K562 (cell line): ENCODE data around the gene FOSL2. TPM values are rescaled to one million over a fixed set of nuclear protein-coding genes. Genes with fewer than 3 reads are reported as not detected.

Experiments
- ATAC-seq: fragments of 200-7000 bp; cut with Tn5 transposase; 3 replicates; pipeline ENCODE4 v1.9.1; 2020; ENCODE audit warnings: moderate library complexity
- BruUV-seq: library from RNA; stranded (reverse); fragments of 400-500 nt; replicated peaks from 2 replicates; lab custom pipeline; 2021; lab: Mats Ljungman, UMichigan
- CTCF ChIA-PET: fragments of 300-600 bp; formaldehyde crosslinking; extraction: SDS; loops from one replicate; lab custom pipeline; 2021; ENCODE audit warnings: low intra/inter-chr PET ratio; lab: Yijun Ruan, JAX
- POLR2A ChIA-PET: fragments of 300-600, 350-650 bp; sonication (Branson Sonifier 250); formaldehyde crosslinking; extraction: SDS; loops from one replicate; lab custom pipeline; 2021; ENCODE audit warnings: antibody characterized with exemption, inconsistent platforms; lab: Yijun Ruan, JAX
- DNase-seq, 4 experiments: peaks; one replicate each; pipeline versions ENCODE4 v3.0.0 to v3.0.0-alpha.2; 2011 to 2018; ENCODE audit warnings: low spot score in 3 of 4, mixed read lengths in 3 of 4; ENCODE audit errors: extremely low read depth in 1 of 4
- FAIRE-seq: peaks from 2 replicates; lab custom pipeline; 2011; peaks lifted over from hg19 to GRCh38; lab: Jason Lieb, UNC
- H2AFZ ChIP-seq: 2 replicates; pipeline ENCODE4 v1.6.0; 2011; ENCODE audit warnings: low read depth, low read length, control low read depth, inconsistent platforms
- H3K27ac ChIP-seq: fragments of 200-600 bp; 3 replicates; pipeline ENCODE4 v1.8.0; 2011; ENCODE audit warnings: low read depth, mild to moderate bottlenecking, control low read depth, inconsistent platforms, low read length, moderate library complexity, mixed read lengths; ENCODE audit errors: extremely low read depth
- H3K27me3 ChIP-seq, 2 experiments: fragments of 300-600 bp in 1 of 2; 2 replicates in 1 of 2; 3 replicates in 1 of 2; pipeline versions ENCODE4 v1.6.0 to v1.8.0; 2011; ENCODE audit warnings: inconsistent platforms in 2 of 2, low read length in 2 of 2, mild to moderate bottlenecking in 1 of 2, mixed read lengths in 1 of 2, moderate library complexity in 1 of 2; ENCODE audit not compliant: control insufficient read depth in 2 of 2, insufficient read depth in 2 of 2
- H3K36me3 ChIP-seq: fragments of 300-600 bp; 3 replicates; pipeline ENCODE4 v1.8.0; 2011; ENCODE audit warnings: mild to moderate bottlenecking, low read length, inconsistent platforms; ENCODE audit not compliant: control insufficient read depth, insufficient read depth
- H3K4me1 ChIP-seq, 2 experiments: fragments of 200-600 bp in 1 of 2; replicated peaks in 1 of 2; 2 replicates in 1 of 2; 3 replicates in 1 of 2; pipeline versions ENCODE4 v1.5.1 to v1.8.0; 2011; ENCODE audit warnings: inconsistent platforms in 2 of 2, low read length in 2 of 2, mild to moderate bottlenecking in 1 of 2, mixed read lengths in 1 of 2, moderate library complexity in 1 of 2; ENCODE audit not compliant: control insufficient read depth in 2 of 2, insufficient read depth in 2 of 2
- H3K4me2 ChIP-seq: 2 replicates; pipeline ENCODE4 v1.6.1; 2011; ENCODE audit warnings: low read length, control low read depth, inconsistent platforms, mixed read lengths; ENCODE audit not compliant: insufficient read depth
- H3K4me3 ChIP-seq: fragments of 200-600 bp; sonication (generic), shearing (Covaris generic); 2 replicates; pipeline ENCODE4 v1.5.1; 2016; ENCODE audit warnings: control low read depth, inconsistent platforms
- H3K79me2 ChIP-seq: fragments of 200-600 bp; 3 replicates; pipeline ENCODE4 v1.8.0; 2011; ENCODE audit warnings: low read length, inconsistent platforms; ENCODE audit not compliant: control insufficient read depth, insufficient read depth
- H3K9ac ChIP-seq, 2 experiments: 2 replicates each; pipeline versions ENCODE4 v1.6.0 to v1.6.1; 2011; ENCODE audit warnings: low read depth in 2 of 2, low read length in 2 of 2, control low read depth in 1 of 2, inconsistent platforms in 1 of 2, mild to moderate bottlenecking in 1 of 2, mixed read lengths in 1 of 2; ENCODE audit not compliant: insufficient read depth in 1 of 2
- H3K9me1 ChIP-seq: one replicate; pipeline ENCODE4 v1.6.0; 2011; ENCODE audit warnings: inconsistent platforms, mild to moderate bottlenecking, low read length, moderate library complexity; ENCODE audit not compliant: control insufficient read depth, insufficient read depth
- H3K9me3 ChIP-seq: replicated peaks from 2 replicates; pipeline ENCODE4 v1.5.1; 2011; ENCODE audit warnings: low read depth, low read length, inconsistent platforms; ENCODE audit not compliant: control insufficient read depth, insufficient read depth
- H4K20me1 ChIP-seq: replicated peaks from 2 replicates; pipeline ENCODE4 v1.6.1; 2011; ENCODE audit warnings: low read length, inconsistent platforms, mixed read lengths; ENCODE audit not compliant: control insufficient read depth, insufficient read depth
- MYC ChIP-seq, 2 experiments: fragments of 250-450 bp in 1 of 2; sonication (Bioruptor Pico) in 1 of 2; IDR thresholded peaks; 2 replicates each; pipeline versions ENCODE4 v1.5.1 to v1.6.1; 2012 to 2021; ENCODE audit warnings: low read depth in 2 of 2, borderline replicate concordance in 1 of 2, improper control_type of control experiment in 1 of 2, low read length in 1 of 2, mild to moderate bottlenecking in 1 of 2, moderate library complexity in 1 of 2
- POLR3A ChIP-seq: IDR thresholded peaks from 2 replicates; pipeline ENCODE4 v1.6.1; 2011; ENCODE audit warnings: borderline replicate concordance, mild to moderate bottlenecking, moderate library complexity; ENCODE audit not compliant: insufficient read length, insufficient read depth; ENCODE audit errors: extremely low read depth
- SP1 ChIP-seq: sonication (generic); formaldehyde crosslinking; IDR thresholded peaks from 2 replicates; pipeline ENCODE4 v1.8.1; 2022; ENCODE audit warnings: mild to moderate bottlenecking, missing genetic modification reagents
- SREBF1 ChIP-seq: fragments of 150-350 bp; IDR thresholded peaks from 2 replicates; pipeline ENCODE4 v1.6.1; 2014; ENCODE audit warnings: antibody characterized with exemption, low read depth, low read length, borderline replicate concordance
- WGBS: fragments of 100-300 bp; shearing (Covaris generic); methylation state at CpG from one replicate; pipeline ENCODE4 v1.1.6; 2016; ENCODE audit warnings: low coverage, mixed read lengths; ENCODE audit not compliant: insufficient coverage; ENCODE audit errors: missing lambda C conversion rate; 5-methylcytosine and 5-hydroxymethylcytosine counted together
- in situ Hi-C: fragments of 300-500 bp; cut with MboI; formaldehyde crosslinking; loops from 4 replicates; pipeline ENCODE4 v1.15.0; 2018; ENCODE audit warnings: inconsistent platforms, mixed read lengths
- intact Hi-C: fragments of 100-400 bp; cut with micrococcal nuclease; formaldehyde crosslinking; loops from 2 replicates; pipeline ENCODE4 v1.14.2; 2022
- polyA plus RNA-seq, 8 experiments: library from polyadenylated mRNA; depleted of rRNA in 4 of 8; stranded (reverse) in 5 of 8; unstranded in 3 of 8; fragments of >200 nt; fragmentation: Nextera tagmentation in 2 of 8; fragmentation: Illumina TruSeq in 1 of 8; extraction: Ambion mirVana in 2 of 8; extraction: Trizol in 1 of 8; gene quantifications; 2 replicates each; pipeline versions ENCODE4 v1.2.1 to v1.2.3, GENCODE V29; 2011 to 2014; ENCODE audit warnings: inconsistent platforms in 1 of 8, missing spikeins in 1 of 8
- total RNA-seq, 7 experiments: library from RNA; depleted of rRNA in 6 of 7; stranded (reverse); fragments of >200 nt in 6 of 7; fragmentation: Illumina TruSeq in 2 of 7; extraction: Trizol in 2 of 7; gene quantifications; 2 replicates each; pipeline versions ENCODE4 v1.2.1 to v1.2.3, GENCODE V29; 2011 to 2021; ENCODE audit warnings: low replicate concordance in 1 of 7
- TF ChIP-seq, protein P1 (sequence below): fragments of 250-450 bp; sonication (Bioruptor Pico); IDR thresholded peaks from 2 replicates; pipeline ENCODE4 v1.4.0; 2020; ENCODE audit warnings: mild to moderate bottlenecking, moderate library complexity, borderline replicate concordance
- TF ChIP-seq, protein P2 (sequence below), 2 experiments: fragments of 450-650 bp; IDR thresholded peaks; 2 replicates each; pipeline ENCODE4 v1.6.1; 2016; ENCODE audit warnings: mild to moderate bottlenecking in 2 of 2, borderline replicate concordance in 1 of 2, low read depth in 1 of 2, moderate library complexity in 1 of 2

FOSL2 gene
- total and polyA plus RNA-seq, 9 of the 15 experiments (the other 6 are each of a cell fraction or from before 2014, with no cell fraction given): 0.04 to 2.9 (median 0.80) TPM

DNA sequence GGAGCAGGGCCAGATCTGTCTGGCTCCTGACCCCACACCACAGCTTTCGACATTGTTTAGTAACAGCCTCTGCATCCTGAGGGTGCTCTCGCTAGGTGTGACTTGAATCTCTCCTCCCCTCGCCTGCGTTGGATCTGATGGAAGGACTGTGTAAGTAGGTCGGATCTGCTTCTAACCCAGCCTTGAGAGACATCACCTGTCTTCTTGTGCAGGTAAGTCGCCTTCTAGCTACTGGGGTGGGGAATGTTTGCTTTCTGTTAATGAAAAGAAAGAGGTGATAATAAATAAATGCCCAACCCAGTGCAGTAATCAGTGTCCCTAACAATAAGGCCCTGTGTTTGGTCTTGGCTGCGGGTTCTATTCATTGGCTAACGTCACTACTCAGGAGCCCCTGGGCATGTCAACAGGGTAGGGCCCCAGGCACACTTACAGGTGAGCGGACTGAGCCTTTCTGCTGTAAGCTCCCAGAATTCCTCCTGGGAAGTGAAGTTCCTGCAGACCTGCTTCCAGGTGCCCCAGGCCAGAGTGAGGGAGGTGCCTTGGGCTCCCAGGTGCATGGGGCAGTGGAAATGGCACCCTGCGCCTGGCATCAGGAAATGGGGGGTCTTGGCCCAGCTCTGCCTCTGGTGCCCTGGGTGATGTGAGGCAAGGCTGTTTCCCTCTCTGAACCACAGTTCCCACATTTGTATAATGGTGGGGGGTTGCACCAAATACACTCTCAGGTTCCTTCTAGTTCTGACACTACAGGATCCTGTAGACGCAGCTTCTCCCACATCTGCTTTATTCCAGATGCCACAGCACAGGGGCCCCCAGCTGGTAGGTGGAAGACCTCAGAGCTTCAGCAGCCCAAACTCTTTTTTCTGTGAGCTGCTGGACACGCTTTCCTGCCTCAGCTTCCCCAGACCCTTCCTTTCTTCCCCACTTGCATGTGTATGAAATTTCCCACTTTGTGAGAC is 11.2 kb upstream of the FOSL2 start:
- ChIA-PET CTCF (no interaction called here), POLR2A (interaction anchor here (0.5 to 1.1 kb wide), 6 partner anchors 10 to 120 kb away, joined by 3 to 5 read pairs (median 3); partner anchors contain the start of gene FOSL2)
- H3K79me2 ChIP-seq: no peaks in the 10 kb centered on the region
- no peaks in the 10 kb centered on the region for H3K9me1 ChIP-seq
- H4K20me1 ChIP-seq: no peaks in the 10 kb centered on the region
- no peak for FAIRE-seq
- H3K4me1 ChIP-seq: peaks cover 11 to 16% of the 10 kb centered on the region in 2 experiments
- intact Hi-C loops (no loop called here), in situ Hi-C loops (no loop called here)
- BruUV-seq: no TSS peak
- H3K36me3 ChIP-seq: no peaks in the 10 kb centered on the region
- DNase-seq: no peak
- H3K4me3 ChIP-seq: no peak overlapping the region
- H3K9ac ChIP-seq: no peak overlapping the region
- WGBS: 63% methylated on average over 12 of the region's 12 CpGs
- no peaks in the 10 kb centered on the region; a peak in 1 of 5 replicates for H3K27me3 ChIP-seq
- H3K4me2 ChIP-seq: no peak overlapping the region
- no peak for ATAC-seq
- no peaks in the 10 kb centered on the region for H3K9me3 ChIP-seq
- no peak overlapping the region for H2AFZ ChIP-seq
- H3K27ac ChIP-seq: no peak overlapping the region
- no peak for TF ChIP-seq SP1 (CRISPR knock-in tag)
- TF ChIP-seq, protein P1, sequence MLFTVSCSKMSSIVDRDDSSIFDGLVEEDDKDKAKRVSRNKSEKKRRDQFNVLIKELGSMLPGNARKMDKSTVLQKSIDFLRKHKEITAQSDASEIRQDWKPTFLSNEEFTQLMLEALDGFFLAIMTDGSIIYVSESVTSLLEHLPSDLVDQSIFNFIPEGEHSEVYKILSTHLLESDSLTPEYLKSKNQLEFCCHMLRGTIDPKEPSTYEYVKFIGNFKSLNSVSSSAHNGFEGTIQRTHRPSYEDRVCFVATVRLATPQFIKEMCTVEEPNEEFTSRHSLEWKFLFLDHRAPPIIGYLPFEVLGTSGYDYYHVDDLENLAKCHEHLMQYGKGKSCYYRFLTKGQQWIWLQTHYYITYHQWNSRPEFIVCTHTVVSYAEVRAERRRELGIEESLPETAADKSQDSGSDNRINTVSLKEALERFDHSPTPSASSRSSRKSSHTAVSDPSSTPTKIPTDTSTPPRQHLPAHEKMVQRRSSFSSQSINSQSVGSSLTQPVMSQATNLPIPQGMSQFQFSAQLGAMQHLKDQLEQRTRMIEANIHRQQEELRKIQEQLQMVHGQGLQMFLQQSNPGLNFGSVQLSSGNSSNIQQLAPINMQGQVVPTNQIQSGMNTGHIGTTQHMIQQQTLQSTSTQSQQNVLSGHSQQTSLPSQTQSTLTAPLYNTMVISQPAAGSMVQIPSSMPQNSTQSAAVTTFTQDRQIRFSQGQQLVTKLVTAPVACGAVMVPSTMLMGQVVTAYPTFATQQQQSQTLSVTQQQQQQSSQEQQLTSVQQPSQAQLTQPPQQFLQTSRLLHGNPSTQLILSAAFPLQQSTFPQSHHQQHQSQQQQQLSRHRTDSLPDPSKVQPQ (CRISPR knock-in tag): no peak
- TF ChIP-seq, protein P2, sequence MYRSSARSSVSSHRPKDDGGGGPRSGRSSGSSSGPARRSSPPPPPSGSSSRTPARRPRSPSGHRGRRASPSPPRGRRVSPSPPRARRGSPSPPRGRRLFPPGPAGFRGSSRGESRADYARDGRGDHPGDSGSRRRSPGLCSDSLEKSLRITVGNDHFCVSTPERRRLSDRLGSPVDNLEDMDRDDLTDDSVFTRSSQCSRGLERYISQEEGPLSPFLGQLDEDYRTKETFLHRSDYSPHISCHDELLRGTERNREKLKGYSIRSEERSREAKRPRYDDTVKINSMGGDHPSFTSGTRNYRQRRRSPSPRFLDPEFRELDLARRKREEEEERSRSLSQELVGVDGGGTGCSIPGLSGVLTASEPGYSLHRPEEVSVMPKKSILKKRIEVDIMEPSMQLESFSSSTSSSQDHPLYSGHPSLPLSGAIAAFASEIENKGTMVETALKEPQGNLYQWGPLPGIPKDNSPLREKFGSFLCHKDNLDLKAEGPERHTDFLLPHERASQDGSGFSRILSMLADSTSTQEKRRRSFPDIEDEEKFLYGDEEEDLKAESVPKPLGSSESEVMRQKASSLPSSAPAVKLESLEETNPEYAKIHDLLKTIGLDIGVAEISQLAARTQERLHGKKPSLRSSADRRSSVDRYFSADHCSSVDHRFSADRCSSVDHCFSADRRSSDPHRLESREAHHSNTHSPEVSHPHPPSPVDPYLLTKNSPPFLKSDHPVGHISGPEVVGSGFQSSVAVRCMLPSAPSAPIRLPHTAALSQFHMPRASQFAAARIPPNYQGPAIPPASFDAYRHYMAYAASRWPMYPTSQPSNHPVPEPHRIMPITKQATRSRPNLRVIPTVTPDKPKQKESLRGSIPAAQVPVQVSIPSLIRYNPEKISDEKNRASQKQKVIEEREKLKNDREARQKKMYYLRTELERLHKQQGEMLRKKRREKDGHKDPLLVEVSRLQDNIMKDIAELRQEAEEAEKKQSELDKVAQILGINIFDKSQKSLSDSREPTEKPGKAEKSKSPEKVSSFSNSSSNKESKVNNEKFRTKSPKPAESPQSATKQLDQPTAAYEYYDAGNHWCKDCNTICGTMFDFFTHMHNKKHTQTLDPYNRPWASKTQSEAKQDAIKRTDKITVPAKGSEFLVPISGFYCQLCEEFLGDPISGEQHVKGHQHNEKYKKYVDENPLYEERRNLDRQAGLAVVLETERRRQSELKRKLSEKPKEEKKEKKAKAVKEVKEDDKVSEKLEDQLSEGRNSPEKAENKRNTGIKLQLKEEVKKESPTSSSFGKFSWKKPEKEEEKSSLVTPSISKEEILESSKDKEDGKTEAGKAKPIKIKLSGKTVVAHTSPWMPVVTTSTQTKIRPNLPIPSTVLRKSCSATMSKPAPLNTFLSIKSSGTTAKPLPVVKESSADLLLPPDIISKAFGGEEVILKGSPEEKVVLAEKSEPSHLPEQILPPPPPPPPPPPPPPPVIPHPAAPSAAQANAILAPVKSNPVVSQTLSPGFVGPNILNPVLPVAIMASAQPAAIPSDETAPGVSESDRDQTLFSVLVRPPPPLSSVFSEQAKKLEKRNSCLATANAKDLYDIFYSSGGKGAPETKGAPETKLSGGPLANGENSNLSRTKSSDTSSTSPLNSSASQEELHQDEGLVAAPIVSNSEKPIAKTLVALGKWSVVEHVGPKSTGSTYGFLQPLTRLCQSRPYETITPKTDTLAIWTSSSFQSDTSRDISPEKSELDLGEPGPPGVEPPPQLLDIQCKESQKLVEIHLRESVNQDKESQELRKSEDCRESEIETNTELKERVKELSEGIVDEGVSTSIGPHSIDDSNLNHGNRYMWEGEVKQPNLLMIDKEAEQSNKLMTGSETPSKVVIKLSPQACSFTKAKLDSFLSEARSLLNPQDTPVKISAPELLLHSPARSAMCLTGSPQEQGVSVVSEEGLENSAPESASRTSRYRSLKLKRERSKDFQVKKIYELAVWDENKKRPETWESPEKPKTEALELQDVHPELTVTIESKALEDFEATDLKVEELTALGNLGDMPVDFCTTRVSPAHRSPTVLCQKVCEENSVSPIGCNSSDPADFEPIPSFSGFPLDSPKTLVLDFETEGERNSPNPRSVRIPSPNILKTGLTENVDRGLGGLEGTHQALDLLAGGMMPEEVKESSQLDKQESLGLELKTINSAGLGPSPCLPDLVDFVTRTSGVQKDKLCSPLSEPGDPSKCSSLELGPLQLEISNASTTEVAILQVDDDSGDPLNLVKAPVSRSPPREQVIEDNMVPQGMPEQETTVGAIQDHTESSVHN (IDR thresholded peaks at IDR 0.05; ENCODE audit: borderline replicate concordance in 1 of 2, low read depth in 1 of 2): no peak
- no peak for TF ChIP-seq SREBF1
- TF ChIP-seq MYC (IDR thresholded peaks at IDR 0.05; ENCODE audit: low read depth, low read length): no peak
- TF ChIP-seq MYC (CRISPR knock-in tag; IDR thresholded peaks at IDR 0.05; ENCODE audit: borderline replicate concordance, low read depth): no peak
- TF ChIP-seq POLR3A: no peak
